Right kidney (tissue), 9 donors: Measurements from ENCODE around the gene PRAME.
"Not testable (repeated sequence)": the region's sequence is repeated elsewhere in the genome, so short reads cannot be mapped to it uniquely, and the experiment has no call there.

ENCODE experiments used
- DNase-seq: peaks from one replicate; pipeline ENCODE4 v3.0.0-alpha.2; 2016
- long read RNA-seq, 8 donors: transcript quantifications; one replicate each; lab custom pipeline, GENCODE V29; 2026

Gene PRAME
- long read RNA-seq, donor 1: 0 reads
- long read RNA-seq, donor 2: 0 reads
- long read RNA-seq, donor 3, partial matches to known transcripts: 0 of 1 reads
- long read RNA-seq, donor 3, other reads (novel, unspliced or antisense): 0 of 1 reads
- long read RNA-seq, donor 4: 0 reads
- long read RNA-seq, donor 5: 0 reads
- long read RNA-seq, donor 6: 0 reads
- long read RNA-seq, donor 7: 0 reads
- long read RNA-seq, donor 8: 0 reads

DNA sequence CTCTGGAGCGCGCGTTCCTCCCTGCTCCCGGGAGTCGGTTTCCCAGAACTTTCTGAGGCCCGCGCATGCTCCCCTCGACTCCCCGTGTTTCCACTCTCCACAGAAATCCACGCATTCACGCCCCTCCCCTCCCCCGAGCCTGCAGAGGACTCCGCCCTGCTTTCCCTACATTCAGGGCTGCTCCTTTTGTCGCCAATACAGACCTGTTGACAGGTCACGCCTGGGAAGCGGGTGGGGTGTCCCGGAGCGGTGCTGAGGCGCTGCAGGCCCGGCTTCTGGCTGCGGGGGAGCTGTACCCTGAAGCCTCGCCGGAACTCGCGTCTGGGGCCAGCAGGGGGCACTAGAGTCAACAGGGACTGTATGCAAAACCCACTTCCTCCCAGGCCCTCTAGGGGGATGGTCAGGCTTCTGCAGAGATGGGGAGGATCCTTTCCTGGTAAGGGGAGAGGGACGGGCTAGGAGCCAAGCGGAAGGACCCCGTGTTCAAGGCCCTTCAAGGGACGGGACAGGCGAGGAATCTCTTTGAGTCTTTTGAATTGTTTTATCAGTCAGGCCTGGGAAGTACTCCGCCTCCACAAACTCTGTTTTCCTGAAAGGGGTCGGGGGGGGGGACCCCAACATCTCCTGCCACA is at the start of gene PRAME:
TSS of gene PRAME (minus strand) at position 294 of the 632 bp plus-strand sequence. CDS start 2,433 bp downstream, outside the sequence.
- DNase-seq: peak; percentile 28

DNA sequence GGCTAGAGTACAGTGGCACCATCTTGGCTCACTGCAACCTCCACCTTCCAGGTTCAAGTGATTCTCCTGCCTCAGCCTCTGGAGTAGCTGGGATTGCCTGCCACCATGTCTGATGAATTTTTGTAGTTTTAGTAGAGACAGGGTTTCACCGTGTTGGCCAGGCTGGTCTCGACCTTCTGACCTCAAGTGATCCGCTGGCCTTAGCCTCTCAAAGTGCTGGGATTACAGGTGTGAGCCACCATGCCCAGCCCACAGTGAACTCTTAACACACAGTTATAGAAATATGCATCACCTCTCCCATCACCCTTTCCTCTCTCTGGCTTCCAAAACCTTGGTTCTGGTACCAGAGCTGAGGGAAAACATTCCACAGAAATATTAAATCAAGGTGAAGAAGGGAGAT is 49.0 kb upstream of the PRAME start:
- not testable (repeated sequence) for DNase-seq

DNA sequence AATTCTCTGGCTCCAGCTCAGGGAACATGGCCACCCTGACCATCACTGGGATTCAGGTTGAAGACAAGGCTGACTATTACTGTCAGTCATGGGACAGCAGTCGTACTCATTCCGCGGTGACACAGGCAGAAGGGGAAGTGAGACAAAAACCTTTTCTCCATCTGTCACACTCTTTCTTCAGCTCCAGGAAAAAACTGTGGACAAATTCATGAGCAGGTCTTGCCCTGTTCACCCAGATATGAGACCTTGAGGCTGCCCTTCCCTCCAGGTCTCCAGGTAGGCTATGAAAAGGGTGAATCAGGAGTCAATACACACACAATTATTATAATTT is 46.0 kb upstream of the PRAME start:
- DNase-seq: no peak

DNA sequence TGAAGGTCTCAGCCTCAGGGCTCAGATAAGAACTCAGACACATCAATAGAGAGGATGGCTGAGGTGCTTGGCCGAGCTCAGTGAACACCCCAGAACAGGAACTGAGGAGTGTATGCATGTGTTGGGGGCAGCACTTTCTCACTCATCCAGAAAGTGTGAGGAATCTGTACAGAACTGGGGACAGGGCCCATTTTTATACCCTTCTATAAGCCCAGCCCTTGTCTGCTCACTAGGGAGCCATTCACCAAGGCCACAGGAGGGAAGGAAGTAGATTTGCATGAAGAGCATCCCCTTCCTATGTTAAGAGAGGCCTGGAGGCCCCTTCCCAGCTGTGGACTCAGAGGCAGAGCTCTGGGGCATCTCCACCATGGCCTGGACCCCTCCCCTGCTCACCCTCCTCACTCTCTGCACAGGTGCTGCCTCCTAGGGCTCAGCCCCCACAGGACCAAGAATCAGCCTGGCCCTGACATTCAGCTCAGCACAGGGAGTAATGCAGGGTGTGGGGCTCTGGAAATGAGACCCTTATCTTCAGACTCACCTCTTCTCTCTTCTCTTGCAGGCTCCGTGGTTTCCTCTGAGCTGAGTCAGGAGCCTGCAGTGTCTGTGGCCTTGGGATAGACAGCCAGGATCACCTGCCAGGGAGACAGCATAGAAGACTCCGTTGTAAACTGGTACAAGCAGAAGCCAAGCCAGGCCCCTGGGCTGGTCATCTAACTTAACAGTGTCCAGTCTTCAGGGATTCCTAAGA is 45.4 kb upstream of the PRAME start:
- no peak for DNase-seq

- no peak for DNase-seq
Measured at GRCh38 chr22:22603470-22603947, 44.4 kb upstream of the PRAME start.

DNA sequence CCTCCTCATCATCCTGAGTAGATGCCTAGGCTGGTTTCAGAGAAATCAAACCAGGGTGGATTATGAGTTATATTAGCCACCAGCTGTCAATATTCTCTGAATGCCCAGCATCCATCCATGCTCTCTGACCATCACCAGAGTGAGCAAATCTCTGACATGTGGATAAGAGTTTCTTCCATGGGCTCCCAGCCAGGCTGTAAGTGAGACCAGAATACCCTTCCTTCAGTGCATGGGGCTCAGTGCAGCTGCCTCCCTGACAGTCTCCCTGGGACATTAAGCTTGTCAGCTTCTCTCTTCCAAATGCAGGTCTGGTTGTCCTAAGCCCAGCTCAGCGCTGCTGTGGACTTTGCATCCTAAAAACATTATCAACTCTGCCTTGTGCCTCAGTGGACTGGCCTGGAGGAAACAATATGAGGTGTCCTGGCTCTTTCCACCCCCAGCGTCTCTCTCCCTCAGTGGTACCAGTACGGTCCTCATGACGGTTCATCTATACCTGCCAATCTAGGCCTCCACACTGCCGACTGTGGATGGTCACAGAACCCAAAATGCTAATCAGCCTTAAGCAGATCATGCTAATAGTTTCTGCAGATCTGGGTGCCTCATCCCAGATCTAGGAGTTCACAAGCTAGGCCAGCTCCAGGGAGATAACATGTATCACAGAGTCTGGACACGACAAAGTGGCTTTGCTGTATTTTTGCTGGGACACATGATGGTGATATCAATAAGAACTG is 41.6 kb upstream of the PRAME start:
- no peak for DNase-seq

DNA sequence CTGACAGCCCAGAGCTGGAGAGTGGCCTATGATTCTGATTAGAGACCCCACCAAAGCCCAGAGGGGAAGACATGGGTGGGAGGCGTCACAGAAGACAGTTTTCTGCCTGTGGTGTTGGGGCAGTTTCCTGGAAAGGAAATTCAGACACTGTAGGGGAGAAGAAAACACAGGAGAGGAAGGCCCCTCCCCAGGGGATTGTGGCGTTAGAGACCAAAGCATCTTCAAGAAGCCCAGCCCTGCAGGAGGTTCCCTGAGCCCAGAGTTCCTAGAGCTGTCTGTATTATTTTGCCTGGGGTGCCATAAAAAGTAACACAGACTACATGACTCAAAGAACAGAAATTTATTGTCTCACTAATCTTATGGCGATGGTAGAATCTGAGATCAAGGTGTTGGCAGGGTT is 40.2 kb upstream of the PRAME start:
- no peak for DNase-seq

DNA sequence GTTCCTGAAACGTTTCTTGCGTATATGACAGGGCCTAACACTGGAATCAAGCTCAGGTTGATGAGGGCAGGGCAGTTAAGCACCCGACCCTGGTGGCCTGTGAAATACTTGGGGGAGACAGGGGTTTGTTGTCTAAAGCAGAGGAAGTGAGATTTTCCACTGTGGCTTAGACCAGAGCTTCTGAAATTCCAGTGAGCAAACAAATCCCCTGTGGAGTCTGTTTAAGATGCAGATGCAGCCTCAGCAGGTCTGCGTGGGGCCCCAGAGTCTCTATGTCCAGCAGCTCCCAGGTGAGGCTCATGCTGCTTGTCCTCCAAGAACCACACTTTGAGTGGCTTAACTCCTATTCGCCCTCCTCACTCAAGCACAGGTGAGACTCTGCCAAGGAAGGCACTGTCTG is 39.1 kb upstream of the PRAME start:
- no peak for DNase-seq

GRCh38 chr22:22595001-22595835 is 36.2 kb upstream of the PRAME start:
- no peak for DNase-seq

GRCh38 chr22:22593964-22594656 is 35.0 kb upstream of the PRAME start:
- DNase-seq: peak; percentile 19

GRCh38 chr22:22593250-22593649 is 34.2 kb upstream of the PRAME start:
- no peak for DNase-seq

DNA sequence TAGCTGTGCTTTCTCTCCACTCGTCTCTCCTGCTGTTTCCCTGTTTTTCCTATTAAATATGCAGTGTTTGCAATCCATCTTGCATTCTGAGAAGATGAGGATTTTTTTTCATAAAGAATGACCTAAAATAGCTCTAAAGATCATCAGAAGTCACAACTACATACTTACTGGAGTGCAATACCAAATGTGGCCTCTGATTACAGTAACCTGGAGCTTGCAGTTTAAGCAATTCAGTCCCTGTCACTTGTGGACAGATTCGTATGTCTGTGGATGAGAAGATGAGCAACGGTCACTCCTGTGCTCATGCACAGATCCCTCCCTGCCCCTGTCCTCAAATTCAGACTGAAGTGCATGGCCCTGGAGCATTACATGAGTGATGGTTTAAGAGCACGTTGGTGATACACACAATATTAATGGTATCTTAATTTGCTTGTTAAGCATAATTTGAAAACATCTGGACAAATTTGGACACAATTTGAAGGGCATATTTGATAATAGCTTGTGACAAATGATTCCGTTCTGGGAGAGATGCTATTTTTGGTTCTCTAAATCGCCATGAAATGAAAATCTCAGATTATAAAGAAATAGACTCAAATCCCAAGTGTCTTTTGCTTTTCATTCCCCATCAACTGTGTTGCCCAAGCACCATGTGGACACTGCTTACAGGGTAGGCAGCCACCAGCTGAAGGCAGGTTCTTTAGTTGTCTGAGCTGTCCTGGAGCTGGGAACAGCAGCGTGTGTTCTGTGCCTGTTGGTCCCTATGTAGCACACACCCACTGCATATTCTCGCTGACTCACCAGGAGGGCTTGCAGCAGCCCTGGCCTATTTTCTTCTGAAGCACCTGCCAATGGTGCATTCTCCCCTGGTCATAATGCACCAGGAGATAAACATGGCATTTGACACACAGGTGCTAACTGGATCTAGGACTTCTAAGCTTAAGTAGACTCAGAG is 32.6 kb upstream of the PRAME start:
- DNase-seq: no peak

GRCh38 chr22:22590136-22590891 is 31.2 kb upstream of the PRAME start:
- no peak for DNase-seq

DNA sequence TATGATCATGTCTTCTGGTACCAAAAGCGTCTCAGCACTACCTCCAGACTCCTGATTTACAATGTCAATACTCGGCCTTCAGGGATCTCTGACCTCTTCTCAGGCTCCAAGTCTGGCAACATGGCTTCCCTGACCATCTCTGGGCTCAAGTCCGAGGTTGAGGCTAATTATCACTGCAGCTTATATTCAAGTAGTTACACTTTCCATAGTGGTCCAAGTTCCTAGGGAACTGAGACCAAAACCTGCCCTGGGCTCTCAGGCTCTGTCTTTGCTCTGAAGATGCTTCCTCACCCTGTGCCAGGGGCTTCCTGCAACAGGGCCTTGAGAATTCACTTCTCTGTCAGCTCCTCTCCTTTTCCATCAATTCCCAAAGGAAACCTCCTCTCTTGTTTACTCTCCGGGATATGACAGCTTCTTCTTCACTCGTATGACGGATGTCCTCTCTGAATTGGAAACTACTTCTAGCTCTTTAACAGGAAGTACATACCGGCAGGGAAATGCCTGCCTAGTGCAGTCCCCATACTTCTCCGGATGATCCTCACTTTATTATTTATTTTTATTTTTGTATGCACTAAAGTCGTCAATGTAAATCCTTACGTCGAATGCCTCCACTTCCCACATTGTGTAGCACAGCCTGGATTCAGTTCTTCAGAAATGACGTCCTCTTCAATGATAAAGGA is 29.6 kb upstream of the PRAME start:
- no peak for DNase-seq

DNA sequence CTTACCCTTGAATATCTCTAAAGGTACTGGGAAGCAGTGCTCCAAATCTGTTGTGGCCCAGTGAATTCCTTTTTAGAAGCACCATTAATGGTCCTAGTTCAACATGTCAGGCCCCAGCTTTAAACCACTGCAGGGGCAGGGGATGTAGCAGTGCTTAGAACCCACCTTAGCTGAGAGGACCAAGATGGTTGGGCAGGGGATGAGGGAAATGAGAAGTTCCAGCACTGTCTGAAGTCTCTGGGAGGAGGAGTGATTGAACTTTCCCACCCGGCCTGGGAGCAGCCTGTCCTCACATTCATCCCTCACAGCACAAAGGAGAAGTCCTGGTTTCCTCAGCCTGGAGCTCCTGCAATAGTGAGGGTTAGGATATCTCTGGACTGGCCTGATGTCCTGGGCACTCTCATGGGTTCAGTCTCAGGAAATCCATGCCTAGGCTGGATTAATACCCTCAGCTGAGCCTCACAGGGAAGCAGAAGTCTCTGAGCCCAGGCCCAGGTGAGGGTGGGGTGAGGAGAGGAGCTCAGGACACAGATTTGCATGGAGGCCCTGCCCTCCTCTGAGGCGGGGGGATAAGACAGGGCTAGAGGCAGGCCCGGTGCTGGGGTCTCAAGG is 28.6 kb upstream of the PRAME start:
- DNase-seq: no peak

- DNase-seq: no peak
Measured at GRCh38 chr22:22584722-22585121, 25.7 kb upstream of the PRAME start.

GRCh38 chr22:22583030-22583429 is 24.0 kb upstream of the PRAME start:
- no peak for DNase-seq

- DNase-seq: not testable (repeated sequence)
Measured at GRCh38 chr22:22581524-22581923, 22.5 kb upstream of the PRAME start.
